ENCODE results near the gene SLC25A21.
A peak's percentile ranks its signal among the peaks of the same experiment; 100 is the strongest.

Gene SLC25A21

DNA sequence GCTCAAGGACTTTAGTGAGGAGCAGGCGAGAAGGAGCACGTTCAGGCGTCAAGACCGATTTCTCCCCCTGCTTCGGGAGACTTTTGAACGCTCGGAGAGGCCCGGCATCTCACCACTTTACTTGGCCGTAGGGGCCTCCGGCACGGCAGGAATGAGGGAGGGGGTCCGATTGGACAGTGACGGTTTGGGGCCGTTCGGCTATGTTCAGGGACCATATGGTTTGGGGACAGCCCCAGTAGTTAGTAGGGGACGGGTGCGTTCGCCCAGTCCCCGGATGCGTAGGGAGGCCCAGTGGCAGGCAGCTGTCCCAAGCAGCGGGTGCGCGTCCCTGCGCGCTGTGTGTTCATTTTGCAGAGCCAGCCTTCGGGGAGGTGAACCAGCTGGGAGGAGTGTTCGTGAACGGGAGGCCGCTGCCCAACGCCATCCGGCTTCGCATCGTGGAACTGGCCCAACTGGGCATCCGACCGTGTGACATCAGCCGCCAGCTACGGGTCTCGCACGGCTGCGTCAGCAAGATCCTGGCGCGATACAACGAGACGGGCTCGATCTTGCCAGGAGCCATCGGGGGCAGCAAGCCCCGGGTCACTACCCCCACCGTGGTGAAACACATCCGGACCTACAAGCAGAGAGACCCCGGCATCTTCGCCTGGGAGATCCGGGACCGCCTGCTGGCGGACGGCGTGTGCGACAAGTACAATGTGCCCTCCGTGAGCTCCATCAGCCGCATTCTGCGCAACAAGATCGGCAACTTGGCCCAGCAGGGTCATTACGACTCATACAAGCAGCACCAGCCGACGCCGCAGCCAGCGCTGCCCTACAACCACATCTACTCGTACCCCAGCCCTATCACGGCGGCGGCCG, 509.6 kb downstream of the SLC25A21 start:
- TF ChIP-seq FOXP2 (optimal IDR thresholded peaks at IDR 0.05; ENCODE audit: borderline replicate concordance, extremely low read depth, extremely low read length, insufficient read depth) (no peak), POLR2AphosphoS5 (IDR thresholded peaks at IDR 0.05; ENCODE audit: low read depth, low read length) (no peak), SIN3A (IDR thresholded peaks at IDR 0.05; ENCODE audit: borderline replicate concordance, insufficient read depth, low read length) (no peak), TAF1 (IDR thresholded peaks at IDR 0.05; ENCODE audit: borderline replicate concordance, insufficient read depth, low read length) (no peak)
- TF ChIP-seq, protein P1, sequence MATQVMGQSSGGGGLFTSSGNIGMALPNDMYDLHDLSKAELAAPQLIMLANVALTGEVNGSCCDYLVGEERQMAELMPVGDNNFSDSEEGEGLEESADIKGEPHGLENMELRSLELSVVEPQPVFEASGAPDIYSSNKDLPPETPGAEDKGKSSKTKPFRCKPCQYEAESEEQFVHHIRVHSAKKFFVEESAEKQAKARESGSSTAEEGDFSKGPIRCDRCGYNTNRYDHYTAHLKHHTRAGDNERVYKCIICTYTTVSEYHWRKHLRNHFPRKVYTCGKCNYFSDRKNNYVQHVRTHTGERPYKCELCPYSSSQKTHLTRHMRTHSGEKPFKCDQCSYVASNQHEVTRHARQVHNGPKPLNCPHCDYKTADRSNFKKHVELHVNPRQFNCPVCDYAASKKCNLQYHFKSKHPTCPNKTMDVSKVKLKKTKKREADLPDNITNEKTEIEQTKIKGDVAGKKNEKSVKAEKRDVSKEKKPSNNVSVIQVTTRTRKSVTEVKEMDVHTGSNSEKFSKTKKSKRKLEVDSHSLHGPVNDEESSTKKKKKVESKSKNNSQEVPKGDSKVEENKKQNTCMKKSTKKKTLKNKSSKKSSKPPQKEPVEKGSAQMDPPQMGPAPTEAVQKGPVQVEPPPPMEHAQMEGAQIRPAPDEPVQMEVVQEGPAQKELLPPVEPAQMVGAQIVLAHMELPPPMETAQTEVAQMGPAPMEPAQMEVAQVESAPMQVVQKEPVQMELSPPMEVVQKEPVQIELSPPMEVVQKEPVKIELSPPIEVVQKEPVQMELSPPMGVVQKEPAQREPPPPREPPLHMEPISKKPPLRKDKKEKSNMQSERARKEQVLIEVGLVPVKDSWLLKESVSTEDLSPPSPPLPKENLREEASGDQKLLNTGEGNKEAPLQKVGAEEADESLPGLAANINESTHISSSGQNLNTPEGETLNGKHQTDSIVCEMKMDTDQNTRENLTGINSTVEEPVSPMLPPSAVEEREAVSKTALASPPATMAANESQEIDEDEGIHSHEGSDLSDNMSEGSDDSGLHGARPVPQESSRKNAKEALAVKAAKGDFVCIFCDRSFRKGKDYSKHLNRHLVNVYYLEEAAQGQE (IDR thresholded peaks at IDR 0.05; ENCODE audit: insufficient read depth in 1 of 2, low read depth in 2 of 2, low read length in 2 of 2) = no peak

DNA sequence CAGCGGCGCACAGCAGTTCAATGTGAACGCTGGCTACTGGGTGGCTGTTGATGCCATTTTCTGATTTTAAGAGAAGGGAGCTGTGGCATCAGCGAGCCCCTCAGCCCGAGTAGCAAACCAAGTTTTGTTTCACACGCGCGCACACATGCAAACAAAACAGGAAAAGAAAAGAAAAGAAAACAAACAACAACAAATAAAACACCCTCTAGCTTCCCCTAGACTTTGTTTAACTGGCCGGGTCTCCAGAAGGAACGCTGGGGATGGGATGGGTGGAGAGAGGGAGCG, 510.2 kb downstream of the SLC25A21 start:
- TF ChIP-seq, protein P1 (IDR thresholded peaks at IDR 0.05; ENCODE audit: insufficient read depth in 1 of 2, low read depth in 2 of 2, low read length in 2 of 2) = no peak
- no peak for TF ChIP-seq FOXP2 (optimal IDR thresholded peaks at IDR 0.05; ENCODE audit: borderline replicate concordance, extremely low read depth, extremely low read length, insufficient read depth)
- no peak for TF ChIP-seq SIN3A (IDR thresholded peaks at IDR 0.05; ENCODE audit: borderline replicate concordance, insufficient read depth, low read length)
- no peak for TF ChIP-seq POLR2AphosphoS5 (IDR thresholded peaks at IDR 0.05; ENCODE audit: low read depth, low read length)

DNA sequence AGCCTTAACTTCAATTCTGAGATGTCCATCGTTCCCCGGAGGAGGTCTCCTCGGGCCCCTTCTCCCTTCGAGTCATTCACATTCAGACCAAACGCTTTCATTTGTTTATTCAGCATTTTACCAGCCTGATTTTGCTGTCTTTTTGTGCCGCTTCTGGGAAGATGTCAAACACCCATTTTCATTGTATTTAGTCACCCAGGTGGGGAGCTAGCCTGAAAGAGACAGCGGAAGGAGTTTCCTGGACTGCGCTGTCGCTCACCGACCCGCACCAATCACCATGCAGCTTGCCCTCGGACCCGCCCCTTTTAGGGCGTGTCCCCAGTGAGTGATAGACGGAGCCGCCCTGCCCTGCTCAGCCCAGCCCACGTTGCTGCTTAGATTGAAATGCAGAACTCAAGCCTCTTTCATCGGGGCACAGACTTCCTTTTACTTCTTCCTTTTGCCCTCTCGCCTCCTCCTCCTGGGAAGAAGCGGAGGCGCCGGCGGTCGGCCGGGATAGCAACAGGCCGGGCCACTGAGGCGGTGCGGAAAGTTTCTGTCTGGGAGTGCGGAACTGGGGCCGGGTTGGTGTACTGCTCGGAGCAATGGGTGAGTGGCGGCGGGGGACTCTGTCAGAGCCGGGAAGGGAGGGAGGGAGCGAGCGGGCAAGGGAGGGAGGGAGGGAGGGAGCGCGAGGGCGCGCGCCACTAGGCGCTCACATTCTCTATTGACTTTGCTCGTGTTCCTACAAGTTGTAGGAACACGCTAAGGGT, 510.7 kb downstream of the SLC25A21 start, which contains the start of gene PAX9:
Gene PAX9 (plus strand): TSS at position 355 of the 752 bp plus-strand sequence. CDS start 230 bp downstream, at position 585.
- TF ChIP-seq SIN3A (IDR thresholded peaks at IDR 0.05; ENCODE audit: borderline replicate concordance, insufficient read depth, low read length) (no peak), POLR2AphosphoS5 (IDR thresholded peaks at IDR 0.05; ENCODE audit: low read depth, low read length) (0 out of 2 replicates have a peak, but pooled peaks have one; percentile 29), TAF1 (IDR thresholded peaks at IDR 0.05; ENCODE audit: borderline replicate concordance, insufficient read depth, low read length) (no peak), FOXP2 (optimal IDR thresholded peaks at IDR 0.05; ENCODE audit: borderline replicate concordance, extremely low read depth, extremely low read length, insufficient read depth) (peak; percentile 53)
- TF ChIP-seq, protein P1 (IDR thresholded peaks at IDR 0.05; ENCODE audit: insufficient read depth in 1 of 2, low read depth in 2 of 2, low read length in 2 of 2) = no peak

DNA sequence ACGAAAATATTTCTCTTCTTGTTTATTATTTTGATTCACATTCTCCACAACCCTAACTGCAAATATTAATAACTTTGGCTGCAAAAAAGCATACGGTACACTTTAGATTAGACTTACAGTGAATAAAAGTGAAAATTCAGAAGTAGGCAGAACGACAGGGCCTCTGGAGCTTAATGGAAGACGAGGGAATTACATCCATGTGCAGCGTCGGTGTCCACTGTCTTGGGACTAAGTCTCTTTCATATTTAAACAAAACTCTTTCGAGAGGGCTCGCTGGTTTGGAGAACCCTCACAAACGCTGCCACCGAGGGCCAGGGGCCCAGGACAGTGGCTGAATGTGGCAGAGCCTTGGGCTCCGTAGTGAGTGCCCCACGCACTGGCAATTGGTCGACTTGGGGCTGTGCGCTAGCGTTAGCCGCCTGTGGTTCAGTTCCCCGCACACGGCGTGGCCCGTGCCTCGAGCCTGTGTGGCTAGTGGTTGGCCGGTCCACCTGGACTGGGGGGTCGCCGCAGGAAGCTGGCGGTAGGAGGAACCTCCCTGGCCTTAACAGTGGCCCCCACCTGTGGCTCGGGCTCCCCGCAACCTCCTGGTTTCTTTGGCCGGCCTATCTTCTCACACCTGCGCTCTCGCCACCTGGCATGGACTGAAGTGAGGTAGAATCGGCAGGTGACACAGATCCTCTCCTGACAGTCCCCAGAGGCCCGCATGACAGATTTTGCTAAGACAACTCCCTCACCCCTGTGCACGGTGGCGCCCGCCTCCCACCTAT, 511.5 kb downstream of the SLC25A21 start:
- TF ChIP-seq FOXP2 (optimal IDR thresholded peaks at IDR 0.05; ENCODE audit: borderline replicate concordance, extremely low read depth, extremely low read length, insufficient read depth) (no peak), POLR2AphosphoS5 (IDR thresholded peaks at IDR 0.05; ENCODE audit: low read depth, low read length) (no peak), SIN3A (IDR thresholded peaks at IDR 0.05; ENCODE audit: borderline replicate concordance, insufficient read depth, low read length) (no peak), TAF1 (IDR thresholded peaks at IDR 0.05; ENCODE audit: borderline replicate concordance, insufficient read depth, low read length) (no peak)
- TF ChIP-seq, protein P1 (IDR thresholded peaks at IDR 0.05; ENCODE audit: insufficient read depth in 1 of 2, low read depth in 2 of 2, low read length in 2 of 2) = no peak
